ENCODE results near the gene RPUSD3.

GRCh38 chr3:9866639-9867038 lies 22.8 kb upstream of the RPUSD3 start:
- TF ChIP-seq POLR2AphosphoS5 (IDR thresholded peaks at IDR 0.05; ENCODE audit: low read depth, low read length) (no peak), POLR2A (IDR thresholded peaks at IDR 0.05; ENCODE audit: low read depth, low read length) (no peak)

Measured in GM12892 (cell line).